NOMO-1 (cell line): ENCODE measurements around the gene ABCB9.
A peak's percentile ranks its signal among the peaks of the same experiment; 100 is the strongest.
"Not testable (repeated sequence)": the region's sequence is repeated elsewhere in the genome, so short reads cannot be mapped to it uniquely, and the experiment has no call there.

Experiments used
- DNase-seq, 2 experiments: peaks; one replicate each; lab custom pipeline; 2025; ENCODE audit not compliant: unreplicated experiment in 2 of 2; lab: John Stamatoyannopoulos, UW

Gene ABCB9

DNA sequence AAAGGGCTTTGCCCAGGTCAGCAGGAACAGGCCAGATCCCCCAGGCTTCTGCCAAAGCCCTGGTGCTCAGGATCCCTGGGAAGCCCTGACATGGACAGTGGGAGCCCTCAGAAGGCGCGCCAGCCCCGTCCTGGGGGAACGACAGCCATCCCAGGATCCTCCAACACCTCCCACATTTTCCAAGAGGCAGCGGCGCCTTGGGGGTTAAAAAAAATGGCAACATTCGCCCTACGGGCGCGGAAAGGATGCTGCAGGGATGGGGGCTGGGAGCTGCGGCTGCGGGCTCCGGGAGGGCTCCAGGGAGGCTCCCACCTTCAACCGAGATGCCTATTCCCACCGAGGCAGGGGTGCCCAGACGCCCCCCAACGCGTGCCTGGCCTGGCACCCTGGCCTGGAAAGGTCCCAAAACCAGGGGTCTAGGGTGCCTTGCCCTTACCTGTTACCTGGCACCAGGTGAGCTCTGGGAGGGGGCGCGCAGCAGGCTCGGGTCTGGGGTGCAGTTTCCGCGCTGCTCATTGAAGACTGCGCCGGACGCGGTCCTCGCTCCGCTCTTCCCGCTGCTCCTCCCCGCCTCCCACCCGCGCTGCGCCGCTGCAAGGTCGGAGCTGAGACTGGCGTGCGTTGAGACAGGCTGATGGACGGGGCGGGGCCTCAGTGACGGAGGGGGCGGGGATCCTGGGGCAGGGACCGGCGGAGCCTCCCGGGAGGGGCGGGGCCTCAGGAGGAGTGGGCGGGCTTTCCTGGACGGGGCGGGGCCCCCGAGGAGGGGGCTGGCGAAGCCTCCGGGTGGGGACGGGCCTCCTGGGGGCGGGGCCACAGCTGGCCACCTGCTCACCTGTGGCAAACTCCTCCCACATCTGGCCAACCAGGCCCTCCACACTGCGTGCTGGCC lies at the start of gene ABCB9:
TSS of gene ABCB9 (minus strand) at position 613 of the 892 bp plus-strand sequence. CDS start 6,228 bp downstream, outside the sequence.
- peak; percentile 75 to 86 for DNase-seq

DNA sequence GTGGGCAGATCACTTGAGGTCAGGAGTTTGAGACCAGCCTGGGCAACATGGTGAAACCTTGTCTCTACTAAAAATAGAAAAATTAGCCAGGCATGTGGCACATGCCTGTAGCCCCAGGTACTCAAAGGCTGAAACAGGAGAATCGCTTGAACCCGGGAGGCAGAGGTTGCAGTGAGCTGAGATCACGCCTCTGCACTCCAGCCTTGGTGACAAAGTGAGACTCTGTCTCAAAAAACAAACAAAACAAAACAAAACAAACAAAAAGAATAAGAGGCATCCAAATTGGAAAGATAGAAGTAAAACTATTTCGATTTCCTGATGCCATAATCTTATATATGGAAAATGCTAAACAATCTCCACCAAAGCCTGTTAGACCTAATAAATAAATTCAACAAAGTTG lies 48.2 kb upstream of the ABCB9 start:
- DNase-seq = not testable (repeated sequence)

GRCh38 chr12:123013185-123014095 lies 47.2 kb upstream of the ABCB9 start:
- DNase-seq = no peak

DNA sequence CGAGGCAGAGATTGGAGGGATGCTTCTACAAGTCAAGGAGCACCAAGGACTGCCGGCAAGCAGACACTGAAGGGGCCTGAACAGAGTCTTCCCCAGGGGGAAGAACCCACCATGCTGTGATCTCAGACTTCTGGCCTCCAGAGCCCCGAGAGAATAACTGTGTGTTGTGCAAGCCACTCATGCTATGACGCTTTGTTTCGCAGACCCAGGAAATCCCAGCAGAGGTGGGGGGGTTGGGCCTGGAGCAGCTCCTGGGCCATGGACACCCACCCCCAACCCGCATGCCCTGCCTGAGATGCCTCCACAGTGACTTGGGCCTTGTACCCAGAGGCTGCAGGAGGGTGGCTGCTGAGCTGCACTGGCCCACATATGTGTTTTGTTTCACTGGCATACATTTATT lies 45.4 kb upstream of the ABCB9 start:
- no peak for DNase-seq

DNA sequence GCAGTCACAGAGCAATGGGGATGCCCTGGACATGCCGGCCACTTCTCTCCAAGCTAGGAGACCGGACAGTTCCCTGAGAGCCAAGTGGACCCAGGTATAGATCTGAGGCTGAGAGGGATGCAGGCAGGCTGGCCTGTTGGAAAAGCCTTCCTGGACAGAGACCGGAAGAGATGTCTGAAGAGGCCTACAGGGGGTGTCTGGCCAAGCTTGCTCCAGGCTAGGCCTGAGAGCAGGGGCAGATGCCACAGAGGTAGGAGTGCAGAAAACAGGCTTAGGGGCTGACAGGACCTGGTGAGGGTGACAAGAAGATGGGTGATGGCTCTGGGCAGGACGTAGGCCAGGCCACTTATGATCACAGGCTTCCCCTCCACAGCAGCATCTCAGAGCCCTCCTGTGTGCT lies 44.4 kb upstream of the ABCB9 start:
- DNase-seq = no peak

GRCh38 chr12:123010110-123010509 lies 43.8 kb upstream of the ABCB9 start:
- DNase-seq = no peak

DNA sequence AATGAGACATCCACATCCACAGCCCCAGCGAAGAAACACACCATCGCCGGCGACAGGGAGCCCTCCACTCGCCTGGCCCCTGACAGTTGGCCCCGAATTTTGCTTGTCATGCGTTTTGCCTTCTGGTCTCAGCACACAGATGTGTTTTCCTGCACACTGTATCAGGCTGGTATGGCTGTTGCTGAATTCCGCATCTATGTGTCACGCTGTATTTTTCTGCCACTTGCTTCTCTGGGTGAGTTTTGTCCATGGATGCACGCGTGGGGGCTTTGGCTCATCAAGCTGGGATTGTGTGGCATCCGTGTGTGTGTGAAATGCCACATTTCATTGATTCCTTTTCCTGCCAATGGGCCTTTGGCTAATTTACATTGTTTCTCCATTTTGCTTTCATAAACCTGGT lies 40.7 kb upstream of the ABCB9 start:
- DNase-seq = no peak

GRCh38 chr12:123005081-123005626 lies 38.9 kb upstream of the ABCB9 start:
- no peak for DNase-seq

- DNase-seq = no peak
Measured at GRCh38 chr12:123004287-123004686, 38.0 kb upstream of the ABCB9 start.

DNA sequence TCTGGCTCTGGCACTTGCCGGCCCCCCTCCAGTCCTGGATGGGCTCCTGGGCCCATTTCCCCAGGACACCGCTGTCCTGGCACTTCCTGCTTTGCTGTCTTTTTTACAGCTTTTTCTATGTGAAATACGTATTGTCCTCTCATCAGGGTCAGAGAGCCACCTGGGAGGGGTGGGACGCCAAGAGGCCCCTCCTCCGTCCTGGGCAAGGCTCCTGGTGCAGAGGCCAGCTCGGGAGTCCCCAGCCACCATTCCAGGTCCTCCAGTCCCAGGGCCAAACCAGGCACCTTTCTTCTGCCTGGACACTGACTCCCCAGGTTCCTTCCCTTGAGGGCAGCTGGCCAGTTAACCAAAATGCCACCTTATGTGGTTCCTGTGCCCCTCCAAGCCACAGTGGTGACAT lies 37.0 kb upstream of the ABCB9 start:
- no peak for DNase-seq

DNA sequence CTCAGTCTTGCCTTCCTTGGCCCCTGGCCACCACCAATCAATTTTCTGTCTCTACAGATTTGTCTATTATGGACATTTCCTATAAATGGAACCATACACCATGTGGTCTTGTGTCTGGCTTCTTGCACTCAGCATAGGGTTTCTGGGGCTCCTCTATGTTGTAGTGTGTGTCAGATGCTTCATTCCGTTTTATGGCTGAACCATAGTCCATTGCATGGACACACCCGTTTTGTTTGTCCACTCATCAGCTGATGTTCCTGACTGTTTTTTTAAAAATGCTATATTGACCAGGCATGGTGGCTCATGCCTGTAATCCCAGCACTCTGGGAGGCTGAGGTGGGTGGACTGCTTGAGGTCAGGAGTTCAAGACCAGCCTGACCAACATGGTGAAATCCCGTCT lies 35.2 kb upstream of the ABCB9 start:
- no peak for DNase-seq

DNA sequence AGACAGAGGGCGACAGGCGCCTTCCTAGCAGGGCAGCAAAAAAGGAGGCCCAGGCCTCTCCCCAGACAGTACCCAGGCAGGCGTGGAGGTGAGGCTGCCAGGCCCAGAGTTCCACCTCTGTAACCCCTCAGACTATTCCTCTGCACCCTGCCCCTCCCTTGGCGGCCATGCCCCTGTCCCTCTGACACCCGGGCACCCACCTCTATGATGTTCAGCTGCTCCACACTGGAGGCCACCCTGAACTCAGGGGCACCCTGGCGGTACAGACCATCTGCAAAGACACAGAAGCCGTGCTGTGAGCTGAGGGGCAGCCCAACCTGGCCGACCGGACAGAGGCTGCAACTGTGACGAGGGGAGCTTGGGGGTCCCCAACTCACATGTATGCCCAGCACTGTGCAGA lies 34.3 kb upstream of the ABCB9 start:
- DNase-seq = no peak

DNA sequence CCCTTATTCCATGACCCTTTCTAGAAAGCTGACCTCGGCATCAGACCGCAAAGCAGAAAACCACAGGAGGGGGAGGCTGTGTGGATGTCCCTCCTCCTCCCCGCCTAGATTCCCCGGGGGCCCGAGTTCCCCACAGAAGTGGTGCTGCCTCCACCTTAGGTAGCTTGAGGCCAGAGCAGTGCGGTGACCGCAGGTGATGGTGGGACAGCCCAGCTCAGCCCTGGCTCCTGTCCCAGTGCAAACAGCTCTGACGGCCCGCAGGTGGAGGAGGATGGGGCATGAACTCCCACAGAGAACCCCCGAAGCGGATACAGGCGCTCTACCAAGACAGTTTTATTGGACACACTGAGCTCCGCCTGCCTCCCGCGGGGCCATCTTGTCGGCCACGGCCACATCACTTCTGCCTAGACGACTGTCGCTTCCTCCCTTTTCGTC lies 33.7 kb upstream of the ABCB9 start:
- DNase-seq = no peak

- no peak for DNase-seq
Measured at GRCh38 chr12:122999196-122999946, 33.1 kb upstream of the ABCB9 start.

GRCh38 chr12:122998316-122998715 lies 32.1 kb upstream of the ABCB9 start:
- DNase-seq = no peak

DNA sequence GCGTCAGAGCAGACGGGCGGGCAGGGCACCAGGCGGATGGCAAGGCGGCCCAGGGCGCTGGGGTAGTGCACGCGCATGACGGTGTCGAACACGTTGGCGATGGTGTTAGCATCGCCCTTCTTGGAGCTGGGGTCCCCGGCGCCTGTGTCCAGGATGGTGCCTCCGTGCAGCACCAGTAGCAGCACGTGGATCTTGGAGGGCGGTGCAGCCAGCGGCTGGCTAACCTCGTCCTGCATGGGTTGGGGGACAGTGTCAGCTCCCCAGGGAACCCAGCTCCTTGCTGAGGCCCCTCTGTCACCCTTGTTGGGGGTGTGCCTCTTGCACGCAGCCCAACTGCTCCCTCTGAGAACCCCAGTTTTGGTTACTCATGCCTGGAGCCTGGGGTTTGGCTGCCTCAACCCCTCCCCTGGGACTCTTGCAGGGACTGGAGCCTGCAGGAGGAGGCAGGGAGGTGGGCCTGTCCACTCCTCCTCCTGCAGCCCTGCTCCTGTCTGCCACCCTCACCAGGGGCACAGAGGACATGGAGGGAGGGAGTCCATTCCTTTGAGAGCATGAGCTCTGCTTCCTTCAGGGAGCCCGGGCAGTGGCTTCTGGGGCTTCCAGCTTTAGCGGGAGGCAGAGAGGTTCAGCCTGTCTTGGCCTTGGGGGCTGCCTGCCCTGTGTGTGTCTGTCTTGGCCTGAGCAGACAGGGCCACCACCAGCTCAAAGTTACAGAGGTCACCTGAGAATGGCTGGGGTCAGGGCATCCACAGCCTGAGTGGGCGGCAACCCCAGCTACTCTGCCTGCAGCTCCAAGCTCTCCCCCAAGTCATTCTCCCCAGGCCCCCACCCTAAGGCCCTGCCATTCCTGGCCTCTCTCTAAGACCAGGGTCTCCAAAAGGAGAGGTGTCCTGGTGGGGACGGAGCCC lies 31.3 kb upstream of the ABCB9 start:
- DNase-seq = no peak

DNA sequence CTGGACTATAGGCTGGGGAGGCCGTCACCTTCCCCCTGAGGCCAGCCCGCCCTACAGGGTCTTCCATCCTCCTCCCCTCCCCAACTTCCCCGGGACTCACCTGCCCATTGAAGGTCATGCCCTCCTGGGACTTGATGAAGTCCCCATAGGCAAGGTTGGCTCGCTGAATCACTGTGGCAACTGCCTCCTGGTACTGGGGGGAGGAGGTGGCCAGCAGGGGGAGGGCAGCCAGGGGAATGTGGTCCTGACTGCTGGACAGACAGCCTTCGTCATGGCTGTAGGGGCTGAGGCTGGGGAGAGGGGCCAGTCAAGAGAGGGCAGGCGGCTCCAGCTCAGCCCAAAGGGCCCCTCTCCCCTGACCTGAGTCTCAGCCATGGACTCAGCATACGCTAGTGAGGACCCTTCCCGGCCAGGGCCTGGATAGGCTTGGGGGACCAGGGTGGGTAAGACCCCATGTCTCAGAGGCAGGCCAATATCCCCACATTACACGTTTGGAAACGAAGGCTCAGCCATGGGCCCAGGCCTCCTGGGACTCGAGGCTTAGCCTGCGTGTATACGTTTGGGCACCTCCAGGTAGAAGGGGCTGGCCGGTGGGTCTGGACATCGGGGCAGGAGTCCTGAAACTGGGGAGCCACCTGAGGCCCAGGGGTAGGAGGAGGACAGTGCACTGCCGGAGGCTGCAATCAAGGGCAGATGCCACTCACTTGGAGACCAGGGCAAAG lies 30.5 kb upstream of the ABCB9 start:
- DNase-seq = no peak

GRCh38 chr12:122996188-122996601 lies 29.9 kb upstream of the ABCB9 start:
- no peak for DNase-seq
